HEK293 (cell line): ENCODE measurements around the gene VWDE.
"Not testable (repeated sequence)": the region's sequence is repeated elsewhere in the genome, so short reads cannot be mapped to it uniquely, and the experiment has no call there.

Experiments used
- CTCF ChIA-PET: fragments of 350-600 bp; formaldehyde crosslinking; extraction: SDS; loops from one replicate; lab custom pipeline; 2021; ENCODE audit warnings: antibody characterized with exemption; lab: Yijun Ruan, JAX
- POLR2A ChIA-PET: fragments of 300-600 bp; formaldehyde crosslinking; extraction: SDS; loops from one replicate; lab custom pipeline; 2020; ENCODE audit warnings: antibody characterized with exemption, inconsistent platforms; lab: Yijun Ruan, JAX
- H3K27ac ChIP-seq: fragments of 200-500 bp; sonication (Bioruptor generic); 2 replicates; pipeline ENCODE4 v1.5.1; 2014; ENCODE audit warnings: low read depth, low read length, control low read depth, inconsistent platforms; ENCODE audit errors: extremely low read depth
- H3K36me3 ChIP-seq, 2 experiments: fragments of 200-500 bp in 1 of 2; sonication (Bioruptor generic) in 1 of 2; 1 replicate in 1 of 2; 2 replicates in 1 of 2; pipeline ENCODE4 v1.5.1; 2014 to 2017; ENCODE audit warnings: inconsistent platforms in 2 of 2, low read length in 2 of 2; ENCODE audit not compliant: control insufficient read depth in 2 of 2, insufficient read depth in 1 of 2
- H3K4me1 ChIP-seq: fragments of 200-500 bp; sonication (Bioruptor generic); 2 replicates; pipeline ENCODE4 v1.5.1; 2014; ENCODE audit warnings: mild to moderate bottlenecking, low read length, inconsistent platforms; ENCODE audit not compliant: control insufficient read depth, insufficient read depth
- H3K4me3 ChIP-seq: 2 replicates; pipeline ENCODE4 v1.5.1; 2011; ENCODE audit warnings: low read depth, mild to moderate bottlenecking, control low read depth, low read length, moderate library complexity
- H3K9me3 ChIP-seq: fragments of 200-500 bp; sonication (Bioruptor generic); 2 replicates; pipeline ENCODE4 v1.5.1; 2014; ENCODE audit warnings: low read depth, low read length, inconsistent platforms; ENCODE audit not compliant: control insufficient read depth, insufficient read depth
- BCL11B ChIP-seq: fragments of 450-650 bp; formaldehyde crosslinking; IDR thresholded peaks from 2 replicates; pipeline ENCODE4 v1.5.1; 2016; ENCODE audit warnings: low read depth, missing biosample characterization, missing genetic modification characterization
- SALL2 ChIP-seq: fragments of 450-650 bp; formaldehyde crosslinking; IDR thresholded peaks from 2 replicates; pipeline ENCODE4 v1.5.0; 2017; ENCODE audit warnings: missing biosample characterization, mild to moderate bottlenecking, missing genetic modification characterization, borderline replicate concordance
- SP3 ChIP-seq: fragments of 450-650 bp; formaldehyde crosslinking; IDR thresholded peaks from 2 replicates; pipeline ENCODE4 v1.5.1; 2016; ENCODE audit warnings: missing biosample characterization, missing genetic modification characterization
- TCF7L2 ChIP-seq: IDR thresholded peaks from 2 replicates; pipeline ENCODE4 v1.6.1; 2011; ENCODE audit warnings: low read depth, mild to moderate bottlenecking, inconsistent platforms, low read length, moderate library complexity, borderline replicate concordance
- YY1 ChIP-seq: fragments of 450-650 bp; formaldehyde crosslinking; IDR thresholded peaks from 2 replicates; pipeline ENCODE4 v1.5.1; 2018; ENCODE audit warnings: missing biosample characterization, missing genetic modification characterization
- ZBTB8A ChIP-seq: fragments of 450-650 bp; formaldehyde crosslinking; IDR thresholded peaks from 2 replicates; pipeline ENCODE4 v1.5.1; 2016; ENCODE audit warnings: missing biosample characterization, missing genetic modification characterization
- ZNF112 ChIP-seq: fragments of 450-650 bp; formaldehyde crosslinking; IDR thresholded peaks from 2 replicates; pipeline ENCODE4 v1.5.0; 2017; ENCODE audit warnings: missing biosample characterization, missing genetic modification characterization
- ZNF16 ChIP-seq: fragments of 450-650 bp; formaldehyde crosslinking; IDR thresholded peaks from 2 replicates; pipeline ENCODE4 v1.5.1; 2016; ENCODE audit warnings: low read depth, missing biosample characterization, missing genetic modification characterization
- ZNF175 ChIP-seq: fragments of 450-650 bp; formaldehyde crosslinking; IDR thresholded peaks from 2 replicates; pipeline ENCODE4 v1.5.1; 2016; ENCODE audit warnings: missing biosample characterization, missing genetic modification characterization
- ZNF223 ChIP-seq: fragments of 450-650 bp; formaldehyde crosslinking; IDR thresholded peaks from 2 replicates; pipeline ENCODE4 v1.5.1; 2016; ENCODE audit warnings: missing biosample characterization, missing genetic modification characterization
- ZNF24 ChIP-seq: fragments of 450-650 bp; formaldehyde crosslinking; IDR thresholded peaks from 2 replicates; pipeline ENCODE4 v1.5.1; 2016; ENCODE audit warnings: missing biosample characterization, missing genetic modification characterization
- ZNF274 ChIP-seq, 2 experiments: fragments of 200-500 bp in 1 of 2; fragments of 450-650 bp in 1 of 2; sonication (Bioruptor generic) in 1 of 2; formaldehyde crosslinking in 1 of 2; IDR thresholded peaks; 2 replicates each; pipeline versions ENCODE4 v1.5.1 to v1.6.1; 2014 to 2016; ENCODE audit warnings: borderline replicate concordance in 1 of 2, inconsistent platforms in 1 of 2, low read length in 1 of 2, missing biosample characterization in 1 of 2, missing genetic modification characterization in 1 of 2
- ZNF292 ChIP-seq: fragments of 450-650 bp; formaldehyde crosslinking; IDR thresholded peaks from 2 replicates; pipeline ENCODE4 v1.5.1; 2016; ENCODE audit warnings: low read depth, missing biosample characterization, missing genetic modification characterization, borderline replicate concordance
- ZNF311 ChIP-seq: fragments of 450-650 bp; formaldehyde crosslinking; IDR thresholded peaks from 2 replicates; pipeline ENCODE4 v1.5.1; 2017; ENCODE audit warnings: missing biosample characterization, missing genetic modification characterization, borderline replicate concordance
- ZNF394 ChIP-seq: fragments of 450-650 bp; formaldehyde crosslinking; IDR thresholded peaks from 2 replicates; pipeline ENCODE4 v1.5.1; 2016; ENCODE audit warnings: missing biosample characterization, missing genetic modification characterization, mild to moderate bottlenecking, moderate library complexity, borderline replicate concordance
- ZNF404 ChIP-seq: fragments of 450-650 bp; formaldehyde crosslinking; IDR thresholded peaks from 2 replicates; pipeline ENCODE4 v1.5.1; 2017; ENCODE audit warnings: missing biosample characterization, missing genetic modification characterization
- ZNF423 ChIP-seq: fragments of 450-650 bp; formaldehyde crosslinking; IDR thresholded peaks from 2 replicates; pipeline ENCODE4 v1.5.1; 2016; ENCODE audit warnings: missing biosample characterization, missing genetic modification characterization
- ZNF561 ChIP-seq: fragments of 450-650 bp; IDR thresholded peaks from 2 replicates; pipeline ENCODE4 v1.5.1; 2018; ENCODE audit warnings: missing biosample characterization, missing genetic modification characterization, borderline replicate concordance
- ZNF585B ChIP-seq: fragments of 450-650 bp; formaldehyde crosslinking; IDR thresholded peaks from 2 replicates; pipeline ENCODE4 v1.5.1; 2016; ENCODE audit warnings: missing biosample characterization, missing genetic modification characterization
- ZNF596 ChIP-seq: fragments of 450-650 bp; IDR thresholded peaks from 2 replicates; pipeline ENCODE4 v1.5.0; 2018; ENCODE audit warnings: missing biosample characterization, mild to moderate bottlenecking, missing genetic modification characterization, moderate library complexity
- ZXDB ChIP-seq: fragments of 450-650 bp; formaldehyde crosslinking; IDR thresholded peaks from 2 replicates; pipeline ENCODE4 v1.5.1; 2016; ENCODE audit warnings: missing biosample characterization, missing genetic modification characterization
- TF ChIP-seq, protein P1 (sequence below): fragments of 450-650 bp; formaldehyde crosslinking; IDR thresholded peaks from 2 replicates; pipeline ENCODE4 v1.5.1; 2017; ENCODE audit warnings: missing biosample characterization, missing genetic modification characterization
- TF ChIP-seq, protein P2 (sequence below): IDR thresholded peaks from 2 replicates; pipeline ENCODE4 v1.6.1; 2011; ENCODE audit warnings: mild to moderate bottlenecking, low read depth, low read length, borderline replicate concordance
- TF ChIP-seq, protein P3 (sequence below): fragments of 450-650 bp; formaldehyde crosslinking; IDR thresholded peaks from 2 replicates; pipeline ENCODE4 v1.5.1; 2016; ENCODE audit warnings: missing biosample characterization, missing genetic modification characterization

Gene VWDE

DNA sequence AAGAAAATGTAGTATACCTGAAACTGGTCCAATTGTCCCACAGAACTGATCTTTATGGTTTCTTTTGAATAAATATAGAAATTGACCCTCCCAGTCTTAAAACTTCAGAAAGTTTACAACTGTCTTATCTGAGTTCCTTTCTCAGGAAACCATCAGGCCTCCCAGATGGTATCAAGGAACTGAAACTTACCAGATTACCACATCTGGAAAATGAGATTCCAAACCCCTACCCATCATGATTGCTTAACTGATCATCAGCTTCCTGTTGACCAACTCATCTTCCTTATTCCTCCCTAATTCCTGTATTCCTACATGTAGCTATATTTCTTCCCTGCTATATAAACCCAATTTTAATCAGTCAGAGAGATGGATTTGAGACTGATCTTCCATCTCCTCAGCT is 5.5 kb downstream of the VWDE start (continued):
- TF ChIP-seq, protein P1, sequence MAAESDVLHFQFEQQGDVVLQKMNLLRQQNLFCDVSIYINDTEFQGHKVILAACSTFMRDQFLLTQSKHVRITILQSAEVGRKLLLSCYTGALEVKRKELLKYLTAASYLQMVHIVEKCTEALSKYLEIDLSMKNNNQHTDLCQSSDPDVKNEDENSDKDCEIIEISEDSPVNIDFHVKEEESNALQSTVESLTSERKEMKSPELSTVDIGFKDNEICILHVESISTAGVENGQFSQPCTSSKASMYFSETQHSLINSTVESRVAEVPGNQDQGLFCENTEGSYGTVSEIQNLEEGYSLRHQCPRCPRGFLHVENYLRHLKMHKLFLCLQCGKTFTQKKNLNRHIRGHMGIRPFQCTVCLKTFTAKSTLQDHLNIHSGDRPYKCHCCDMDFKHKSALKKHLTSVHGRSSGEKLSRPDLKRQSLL (tag by site-specific recombination) = no peak
- TF ChIP-seq, all 188 proteins: peak for 0

DNA sequence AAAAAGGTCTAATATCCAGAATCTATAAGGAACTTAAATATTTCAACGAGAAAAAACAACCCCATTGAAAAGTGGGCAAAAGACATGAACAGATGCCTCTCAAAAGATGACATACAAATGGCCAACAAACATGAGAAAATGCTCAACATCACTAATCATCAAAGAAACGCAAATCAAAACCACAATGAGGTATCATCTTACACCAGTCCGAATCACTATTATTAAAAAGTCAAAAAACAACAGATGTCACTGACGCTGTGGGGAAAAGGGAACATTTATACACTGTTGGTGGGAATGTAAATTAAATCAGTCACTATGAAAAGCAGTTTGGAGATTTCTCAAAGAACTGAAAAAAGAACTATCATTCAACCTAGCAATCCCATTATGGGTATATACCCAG is 6.0 kb downstream of the VWDE start:
- Histone ChIP-seq H3K36me3 (no peaks in the 10 kb centered on the region), H3K4me3 (no peak overlapping the region), H3K4me1 (peaks cover 3% of the 10 kb centered on the region; the same call in 1 of the 2 replicates), H3K9me3 (no peaks in the 10 kb centered on the region), H3K27ac (no peak overlapping the region)
- ChIA-PET CTCF (interaction anchor here (0.9 kb wide), 1 partner anchor 8 kb away, joined by 3 read pairs; no protein-coding TSS in a partner anchor), POLR2A (no interaction called here)
- TF ChIP-seq ZNF16 (tag by site-specific recombination) (no peak), ZNF404 (tag by site-specific recombination) (no peak), ZNF112 (tag by site-specific recombination) (no peak), ZNF423 (tag by site-specific recombination) (no peak), ZNF292 (tag by site-specific recombination) (no peak), ZNF223 (tag by site-specific recombination) (no peak), SALL2 (tag by site-specific recombination) (no peak), ZNF274 (IDR thresholded peaks at IDR 0.05; ENCODE audit: low read length) (no peak), ZNF274 (tag by site-specific recombination; IDR thresholded peaks at IDR 0.05; ENCODE audit: borderline replicate concordance) (no peak), ZBTB8A (tag by site-specific recombination) (no peak), ZNF585B (tag by site-specific recombination) (no peak), TCF7L2 (no peak)
- TF ChIP-seq, protein P2, sequence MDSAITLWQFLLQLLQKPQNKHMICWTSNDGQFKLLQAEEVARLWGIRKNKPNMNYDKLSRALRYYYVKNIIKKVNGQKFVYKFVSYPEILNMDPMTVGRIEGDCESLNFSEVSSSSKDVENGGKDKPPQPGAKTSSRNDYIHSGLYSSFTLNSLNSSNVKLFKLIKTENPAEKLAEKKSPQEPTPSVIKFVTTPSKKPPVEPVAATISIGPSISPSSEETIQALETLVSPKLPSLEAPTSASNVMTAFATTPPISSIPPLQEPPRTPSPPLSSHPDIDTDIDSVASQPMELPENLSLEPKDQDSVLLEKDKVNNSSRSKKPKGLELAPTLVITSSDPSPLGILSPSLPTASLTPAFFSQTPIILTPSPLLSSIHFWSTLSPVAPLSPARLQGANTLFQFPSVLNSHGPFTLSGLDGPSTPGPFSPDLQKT = no peak

DNA sequence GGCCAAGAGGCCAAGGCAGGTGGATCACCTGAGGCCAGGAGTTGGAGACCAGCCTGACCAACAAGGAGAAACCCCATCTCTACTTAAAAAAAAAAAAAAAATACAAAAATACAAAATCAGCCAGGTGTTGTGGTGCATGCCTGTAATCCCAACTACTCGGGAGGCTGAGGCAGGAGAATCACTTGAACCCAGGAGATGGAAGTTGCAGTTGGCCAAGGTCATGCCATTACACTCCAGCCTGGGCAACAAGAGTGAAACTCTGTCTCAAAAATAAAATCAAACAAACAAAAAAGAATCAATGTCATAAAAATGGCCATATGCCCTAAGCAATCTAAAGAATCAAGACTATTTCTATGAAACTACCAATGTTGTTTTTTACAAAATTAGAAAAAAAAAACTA is 7.0 kb downstream of the VWDE start:
- H3K36me3 ChIP-seq, H3K9me3 ChIP-seq, POLR2A ChIA-PET, H3K4me3 ChIP-seq, CTCF ChIA-PET, H3K4me1 ChIP-seq, H3K27ac ChIP-seq: not testable (repeated sequence)

DNA sequence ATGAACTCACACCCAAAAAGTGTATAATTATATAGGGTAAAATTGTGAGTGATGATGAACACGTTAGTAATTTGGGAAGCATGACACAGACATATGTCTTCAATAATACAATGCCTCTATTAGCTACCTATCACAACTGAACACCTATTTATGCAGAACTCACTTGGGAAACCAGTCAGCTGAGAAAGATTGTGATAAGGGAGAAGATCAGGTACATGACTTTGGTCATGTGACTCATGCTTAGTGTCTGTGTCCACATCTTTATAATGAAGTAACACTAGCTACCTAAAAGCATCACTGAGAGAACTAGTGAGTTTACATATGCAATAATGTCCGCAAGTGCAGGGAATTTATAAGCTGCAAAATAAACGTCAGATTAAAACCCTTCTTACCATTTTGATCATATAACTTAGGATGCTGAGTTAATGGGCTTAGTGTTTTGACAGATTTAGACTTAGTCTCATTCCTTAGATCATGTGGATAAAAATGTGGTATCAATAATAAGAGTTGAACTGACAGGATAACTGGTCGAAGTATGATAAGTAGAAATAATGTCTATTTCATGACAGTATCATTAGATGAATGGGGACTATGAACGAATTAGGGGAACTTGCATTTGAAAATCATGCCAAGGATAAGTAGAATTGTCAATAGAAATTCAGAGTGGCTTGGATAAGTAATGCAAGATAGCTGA is 11.6 kb downstream of the VWDE start:
- ChIA-PET POLR2A (no interaction called here), CTCF (interaction anchor here (0.5 to 1.5 kb wide), 7 partner anchors 8 to 323 kb away, joined by 3 to 6 read pairs (median 4); no protein-coding TSS in a partner anchor)
- Histone ChIP-seq H3K4me1 (no peaks in the 10 kb centered on the region), H3K9me3 (no peaks in the 10 kb centered on the region), H3K27ac (no peak overlapping the region), H3K4me3 (no peak overlapping the region), H3K36me3 (no peaks in the 10 kb centered on the region)
- TF ChIP-seq BCL11B (tag by site-specific recombination) (no peak), YY1 (tag by site-specific recombination) (no peak), ZNF596 (tag by site-specific recombination) (no peak), ZNF561 (tag by site-specific recombination) (no peak), ZNF311 (tag by site-specific recombination) (no peak), ZNF24 (tag by site-specific recombination) (no peak), SP3 (no peak), ZXDB (tag by site-specific recombination) (no peak), ZNF175 (tag by site-specific recombination) (no peak), ZNF394 (no peak)
- TF ChIP-seq, protein P3, sequence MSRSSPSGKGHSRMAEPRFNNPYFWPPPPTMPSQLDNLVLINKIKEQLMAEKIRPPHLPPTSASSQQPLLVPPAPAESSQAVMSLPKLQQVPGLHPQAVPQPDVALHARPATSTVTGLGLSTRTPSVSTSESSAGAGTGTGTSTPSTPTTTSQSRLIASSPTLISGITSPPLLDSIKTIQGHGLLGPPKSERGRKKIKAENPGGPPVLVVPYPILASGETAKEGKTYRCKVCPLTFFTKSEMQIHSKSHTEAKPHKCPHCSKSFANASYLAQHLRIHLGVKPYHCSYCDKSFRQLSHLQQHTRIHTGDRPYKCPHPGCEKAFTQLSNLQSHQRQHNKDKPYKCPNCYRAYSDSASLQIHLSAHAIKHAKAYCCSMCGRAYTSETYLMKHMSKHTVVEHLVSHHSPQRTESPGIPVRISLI (tag by site-specific recombination) = no peak
